ENCODE data around the gene KCNQ5.

The KCNQ5 gene

DNA sequence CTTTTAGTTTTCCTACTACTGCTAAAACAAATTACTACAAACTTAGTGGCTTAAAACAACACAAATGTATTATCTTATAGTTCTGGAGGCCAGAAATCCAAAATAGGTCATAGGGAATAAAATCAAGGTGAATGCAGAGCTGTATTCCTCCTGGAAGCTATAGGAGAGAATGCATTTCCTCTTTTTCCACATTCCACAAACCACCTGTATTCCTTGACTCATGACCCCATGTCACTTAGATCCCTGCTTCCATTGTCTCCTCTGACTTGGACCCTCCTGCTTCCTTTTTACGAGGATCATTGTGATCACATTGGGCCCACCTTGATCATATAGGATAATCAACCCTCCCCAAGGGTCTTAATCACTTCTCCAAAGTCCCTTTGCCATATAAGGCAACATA lies 200.8 kb downstream of the KCNQ5 start:
- Histone ChIP-seq H3K27ac (no peak overlapping the region), H3K9ac (ENCODE audit: insufficient read length) (no peak overlapping the region), H3K9me3 (ENCODE audit: low read depth, low read length) (no peaks in the 10 kb centered on the region), H3K4me3 (no peak overlapping the region), H3K36me3 (ENCODE audit: insufficient read depth, low read length) (no peaks in the 10 kb centered on the region)
- TF ChIP-seq EZH2 (IDR thresholded peaks at IDR 0.05), result no peak
- no peak for DNase-seq (ENCODE audit: low read depth, low spot score)

DNA sequence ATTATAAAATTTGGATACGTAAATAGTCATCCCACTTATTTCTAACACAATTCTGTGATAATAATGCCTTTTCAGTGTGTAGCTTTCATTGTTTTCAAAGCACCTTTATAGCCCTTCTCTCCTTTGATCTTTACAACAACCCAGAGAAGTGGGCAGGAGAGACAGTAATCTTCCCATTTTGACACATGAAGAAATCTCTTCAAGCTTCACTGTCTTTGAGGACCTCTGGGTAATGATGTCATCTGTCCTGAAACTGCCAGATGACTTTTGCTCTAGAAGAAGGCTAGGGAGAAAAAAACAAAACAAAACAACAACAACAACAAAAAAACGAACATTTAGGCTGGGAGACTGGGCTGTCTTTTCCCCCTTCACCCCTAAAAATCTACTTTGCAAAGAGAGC lies 203.0 kb downstream of the KCNQ5 start:
- H3K27ac ChIP-seq, result no peak overlapping the region
- DNase-seq (ENCODE audit: low read depth, low spot score), result no peak
- no peak overlapping the region for H3K9ac ChIP-seq (ENCODE audit: insufficient read length)
- H3K36me3 ChIP-seq (ENCODE audit: insufficient read depth, low read length), result no peaks in the 10 kb centered on the region
- H3K4me3 ChIP-seq, result no peak overlapping the region
- no peaks in the 10 kb centered on the region for H3K9me3 ChIP-seq (ENCODE audit: low read depth, low read length)
- TF ChIP-seq EZH2 (IDR thresholded peaks at IDR 0.05), result no peak
- no peak for TF ChIP-seq FOXP2 (optimal IDR thresholded peaks at IDR 0.05; ENCODE audit: control extremely low read depth, extremely low read length, insufficient read depth)
- no peak for TF ChIP-seq POLR2AphosphoS5 (IDR thresholded peaks at IDR 0.05; ENCODE audit: borderline replicate concordance, low read depth, low read length)

DNA sequence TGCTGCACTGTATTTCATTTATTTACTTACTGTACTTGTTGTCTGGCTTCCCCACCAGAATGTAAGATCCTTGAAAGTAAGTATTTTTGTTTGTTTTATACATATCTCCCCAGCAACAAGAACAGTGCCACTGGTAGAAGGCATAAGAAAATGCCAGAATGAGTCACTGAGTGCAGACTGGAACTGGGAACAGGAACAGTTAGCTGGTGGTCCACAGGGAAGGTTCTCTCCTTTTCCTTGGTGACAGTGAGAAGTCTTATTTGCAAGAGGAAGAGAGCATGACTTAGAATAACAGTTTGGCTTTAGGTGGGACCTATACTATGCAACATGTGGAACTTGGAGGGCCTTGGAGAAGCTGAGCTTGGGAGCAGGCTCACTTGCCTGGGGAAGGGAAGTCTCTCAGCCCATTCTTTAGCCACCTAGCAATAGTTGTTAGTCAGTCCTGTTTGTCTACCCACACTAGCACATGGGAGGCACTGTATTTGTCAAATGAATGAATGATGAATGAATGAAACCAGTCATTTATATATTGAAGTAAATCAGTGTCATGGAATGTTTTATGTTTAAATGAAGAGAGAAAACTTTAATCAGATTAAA lies 203.5 kb downstream of the KCNQ5 start:
- no peak for DNase-seq (ENCODE audit: low read depth, low spot score)
- H3K27ac ChIP-seq, result no peak overlapping the region
- no peak overlapping the region for H3K4me3 ChIP-seq
- TF ChIP-seq EZH2 (IDR thresholded peaks at IDR 0.05) (no peak), POLR2AphosphoS5 (IDR thresholded peaks at IDR 0.05; ENCODE audit: borderline replicate concordance, low read depth, low read length) (no peak), FOXP2 (optimal IDR thresholded peaks at IDR 0.05; ENCODE audit: control extremely low read depth, extremely low read length, insufficient read depth) (no peak)
- H3K9me3 ChIP-seq (ENCODE audit: low read depth, low read length), result no peaks in the 10 kb centered on the region
- H3K9ac ChIP-seq (ENCODE audit: insufficient read length), result no peak overlapping the region
- H3K36me3 ChIP-seq (ENCODE audit: insufficient read depth, low read length), result no peaks in the 10 kb centered on the region

GRCh38 chr6:72826037-72826436 lies 204.2 kb downstream of the KCNQ5 start:
- no peak overlapping the region for H3K9ac ChIP-seq (ENCODE audit: insufficient read length)
- DNase-seq (ENCODE audit: low read depth, low spot score), result no peak

DNA sequence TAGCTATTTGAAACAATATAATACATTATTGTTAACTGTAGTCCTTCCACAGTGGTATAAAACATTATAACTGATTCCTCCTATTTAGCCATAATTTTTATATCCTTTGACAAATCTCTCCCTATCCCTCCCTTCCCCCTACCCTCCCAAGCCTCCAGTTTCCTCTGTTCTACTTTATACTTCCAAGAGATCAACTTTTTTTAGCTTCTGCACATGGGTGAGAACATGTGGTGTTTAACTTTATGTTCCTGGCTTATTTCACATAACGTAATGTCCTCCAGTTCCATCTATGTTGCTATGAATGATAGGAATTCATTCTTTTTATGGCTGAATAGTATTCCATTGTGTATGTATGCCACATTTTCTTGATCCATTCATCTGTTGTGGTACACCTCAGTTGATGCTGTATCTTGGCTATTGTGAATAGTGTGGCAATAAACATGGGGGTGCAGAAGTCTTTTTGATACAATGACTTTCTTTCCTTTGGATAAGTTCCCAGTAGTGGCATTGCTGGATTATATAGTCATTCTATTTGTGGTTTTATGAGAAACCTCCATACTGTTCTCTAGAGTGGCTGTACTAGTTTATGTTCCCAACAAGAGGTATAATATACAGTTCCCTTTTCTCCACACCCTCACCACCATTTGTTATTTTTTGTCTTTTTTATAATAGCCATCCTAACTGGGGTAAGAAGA lies 205.0 kb downstream of the KCNQ5 start:
- Histone ChIP-seq H3K9me3 (ENCODE audit: low read depth, low read length) (no peaks in the 10 kb centered on the region), H3K4me3 (no peak overlapping the region), H3K27ac (no peak overlapping the region), H3K36me3 (ENCODE audit: insufficient read depth, low read length) (no peaks in the 10 kb centered on the region), H3K9ac (ENCODE audit: insufficient read length) (no peak overlapping the region)
- TF ChIP-seq EZH2 (IDR thresholded peaks at IDR 0.05) (no peak), POLR2AphosphoS5 (IDR thresholded peaks at IDR 0.05; ENCODE audit: borderline replicate concordance, low read depth, low read length) (no peak), FOXP2 (optimal IDR thresholded peaks at IDR 0.05; ENCODE audit: control extremely low read depth, extremely low read length, insufficient read depth) (no peak)
- DNase-seq (ENCODE audit: low read depth, low spot score), result no peak

More at GRCh38 chr6:72826037-72826436, 204.2 kb downstream of the KCNQ5 start:
- Histone ChIP-seq H3K36me3 (ENCODE audit: insufficient read depth, low read length) (no peaks in the 10 kb centered on the region), H3K4me3 (no peak overlapping the region), H3K9me3 (ENCODE audit: low read depth, low read length) (no peaks in the 10 kb centered on the region), H3K27ac (no peak overlapping the region)
- no peak for TF ChIP-seq EZH2 (IDR thresholded peaks at IDR 0.05)

- Histone ChIP-seq H3K9ac (ENCODE audit: insufficient read length) (no peak overlapping the region), H3K36me3 (ENCODE audit: insufficient read depth, low read length) (no peaks in the 10 kb centered on the region), H3K9me3 (ENCODE audit: low read depth, low read length) (no peaks in the 10 kb centered on the region), H3K27ac (no peak overlapping the region), H3K4me3 (no peak overlapping the region)
- DNase-seq (ENCODE audit: low read depth, low spot score), result no peak
- TF ChIP-seq EZH2 (IDR thresholded peaks at IDR 0.05) (no peak), POLR2AphosphoS5 (IDR thresholded peaks at IDR 0.05; ENCODE audit: borderline replicate concordance, low read depth, low read length) (no peak), FOXP2 (optimal IDR thresholded peaks at IDR 0.05; ENCODE audit: control extremely low read depth, extremely low read length, insufficient read depth) (no peak)
Observed at GRCh38 chr6:72828904-72829303, 207.0 kb downstream of the KCNQ5 start.

DNA sequence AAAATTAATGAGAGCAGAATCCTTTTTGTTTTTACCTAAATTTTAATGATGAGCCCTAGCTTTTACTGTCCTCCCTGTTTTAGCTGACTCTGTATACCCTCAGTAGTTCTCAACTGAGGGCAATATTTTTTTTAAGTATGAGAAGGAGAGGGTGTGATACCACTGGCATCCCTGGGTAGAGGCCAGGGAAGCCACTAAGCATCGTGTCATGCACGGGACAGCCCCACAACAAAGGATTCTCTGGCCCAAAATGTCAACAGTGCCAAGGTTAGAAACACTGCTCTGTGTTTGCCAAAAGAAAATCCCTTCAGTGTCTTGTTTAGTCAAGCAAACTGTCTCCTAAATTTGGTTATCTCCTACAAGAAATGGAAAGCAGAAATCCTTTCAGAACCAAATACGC lies 210.4 kb downstream of the KCNQ5 start:
- Histone ChIP-seq H3K36me3 (ENCODE audit: insufficient read depth, low read length) (no peaks in the 10 kb centered on the region), H3K4me3 (no peak overlapping the region), H3K9me3 (ENCODE audit: low read depth, low read length) (no peaks in the 10 kb centered on the region), H3K27ac (no peak overlapping the region), H3K9ac (ENCODE audit: insufficient read length) (no peak overlapping the region)
- no peak for DNase-seq (ENCODE audit: low read depth, low spot score)
- TF ChIP-seq EZH2 (IDR thresholded peaks at IDR 0.05), result no peak
- no peak for TF ChIP-seq POLR2AphosphoS5 (IDR thresholded peaks at IDR 0.05; ENCODE audit: borderline replicate concordance, low read depth, low read length)
- no peak for TF ChIP-seq FOXP2 (optimal IDR thresholded peaks at IDR 0.05; ENCODE audit: control extremely low read depth, extremely low read length, insufficient read depth)

DNA sequence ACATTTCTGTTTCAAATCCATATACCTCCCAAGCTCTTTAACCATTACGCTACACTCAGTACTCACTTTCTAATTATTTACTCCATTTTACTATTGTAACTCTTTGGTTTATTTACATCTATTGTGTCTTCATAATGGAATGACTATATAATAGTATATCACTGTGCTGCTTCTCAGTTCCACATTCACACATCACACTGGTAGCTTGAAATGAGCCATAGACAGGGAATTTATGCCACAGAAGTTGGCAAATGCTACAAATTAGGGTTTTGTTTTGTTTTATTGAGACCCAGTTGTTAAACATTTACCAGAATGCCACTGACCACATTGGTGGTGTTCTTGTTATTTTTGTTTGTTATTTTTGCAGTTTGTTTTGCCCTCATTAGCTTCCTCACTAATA lies 213.9 kb downstream of the KCNQ5 start:
- Histone ChIP-seq H3K27ac (no peak overlapping the region), H3K9ac (ENCODE audit: insufficient read length) (no peak overlapping the region), H3K36me3 (ENCODE audit: insufficient read depth, low read length) (no peaks in the 10 kb centered on the region), H3K4me3 (no peak overlapping the region), H3K9me3 (ENCODE audit: low read depth, low read length) (no peaks in the 10 kb centered on the region)
- no peak for DNase-seq (ENCODE audit: low read depth, low spot score)
- TF ChIP-seq POLR2AphosphoS5 (IDR thresholded peaks at IDR 0.05; ENCODE audit: borderline replicate concordance, low read depth, low read length) (no peak), FOXP2 (optimal IDR thresholded peaks at IDR 0.05; ENCODE audit: control extremely low read depth, extremely low read length, insufficient read depth) (no peak), EZH2 (IDR thresholded peaks at IDR 0.05) (no peak)

- H3K36me3 ChIP-seq (ENCODE audit: insufficient read depth, low read length), result no peaks in the 10 kb centered on the region
- no peak overlapping the region for H3K27ac ChIP-seq
- TF ChIP-seq EZH2 (IDR thresholded peaks at IDR 0.05) (no peak), POLR2AphosphoS5 (IDR thresholded peaks at IDR 0.05; ENCODE audit: borderline replicate concordance, low read depth, low read length) (no peak), FOXP2 (optimal IDR thresholded peaks at IDR 0.05; ENCODE audit: control extremely low read depth, extremely low read length, insufficient read depth) (no peak)
- no peaks in the 10 kb centered on the region for H3K9me3 ChIP-seq (ENCODE audit: low read depth, low read length)
- no peak overlapping the region for H3K9ac ChIP-seq (ENCODE audit: insufficient read length)
- no peak for DNase-seq (ENCODE audit: low read depth, low spot score)
- H3K4me3 ChIP-seq, result no peak overlapping the region
Observed at GRCh38 chr6:72836971-72837370, 215.1 kb downstream of the KCNQ5 start.
